ENCODE measurements around the gene OR8J1.
A peak's percentile ranks its signal among the peaks of the same experiment; 100 is the strongest.

Gene OR8J1

GRCh38 chr11:56375324-56375723 lies 21.2 kb downstream of the OR8J1 start, which contains the start of gene OR8U1:
OR8U1 (plus strand) TSS chr11:56375624; CDS start chr11:56375624, 0 bp downstream.
- TF ChIP-seq CTCF (IDR thresholded peaks at IDR 0.05): no peak

- TF ChIP-seq CTCF (IDR thresholded peaks at IDR 0.05): no peak
Observed at GRCh38 chr11:56380120-56380519, 26.0 kb downstream of the OR8J1 start.

- TF ChIP-seq CTCF (IDR thresholded peaks at IDR 0.05): no peak
Observed at GRCh38 chr11:56394381-56394780, 40.3 kb downstream of the OR8J1 start.

GRCh38 chr11:56396047-56396446 lies 42.0 kb downstream of the OR8J1 start:
- peak; percentile 38 for TF ChIP-seq CTCF (IDR thresholded peaks at IDR 0.05)

- TF ChIP-seq CTCF (IDR thresholded peaks at IDR 0.05): no peak
Observed at GRCh38 chr11:56404393-56404792, 50.3 kb downstream of the OR8J1 start.

- TF ChIP-seq CTCF (IDR thresholded peaks at IDR 0.05): no peak
Observed at GRCh38 chr11:56410801-56411200, 56.7 kb downstream of the OR8J1 start.

Measured in LNCAP (cell line).